CD4-positive, alpha-beta T cell treated with Interleukin-4 for 4 hours (primary cell): ENCODE measurements around the gene FAM83C.
"Not testable (repeated sequence)": the region's sequence is repeated elsewhere in the genome, so short reads cannot be mapped to it uniquely, and the experiment has no call there.

Experiments
- DNase-seq: peaks from one replicate; pipeline ENCODE4 v3.0.0-alpha.2; 2020

FAM83C gene

DNA sequence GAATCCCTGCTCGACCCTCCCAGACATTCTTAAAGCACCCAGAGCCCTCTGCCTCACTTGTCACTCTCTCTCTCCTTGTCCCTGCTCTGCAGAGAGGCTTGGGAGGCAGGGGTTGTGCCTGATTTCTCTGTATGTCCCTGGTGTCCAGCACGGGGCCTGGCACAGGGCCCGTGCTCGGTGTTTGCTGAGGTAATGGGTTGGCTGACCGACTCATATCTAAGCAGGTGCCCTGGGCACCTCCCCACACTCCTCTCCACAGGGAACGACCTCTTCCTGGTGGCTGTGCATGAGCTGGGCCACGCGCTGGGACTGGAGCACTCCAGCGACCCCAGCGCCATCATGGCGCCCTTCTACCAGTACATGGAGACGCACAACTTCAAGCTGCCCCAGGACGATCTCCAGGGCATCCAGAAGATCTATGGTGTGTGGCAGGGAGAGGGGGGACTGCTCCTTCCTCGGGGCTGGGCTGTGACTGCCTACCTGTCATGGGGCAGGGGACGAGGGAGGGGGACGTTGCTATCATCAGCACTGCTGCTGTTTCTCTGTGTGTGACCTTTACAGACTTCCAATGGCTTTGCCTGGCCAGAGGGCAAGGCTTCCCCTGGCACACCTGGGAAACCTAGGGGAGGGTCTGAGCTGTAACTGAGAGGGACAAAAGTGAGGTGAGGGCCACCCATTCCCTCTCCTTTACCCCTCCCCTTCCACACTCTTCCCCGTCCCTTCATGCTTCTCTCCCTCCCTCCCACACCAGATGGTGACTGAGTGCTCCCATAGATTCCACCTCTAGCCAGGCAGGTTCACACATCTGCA, 28.5 kb downstream of the FAM83C start:
- DNase-seq = no peak

DNA sequence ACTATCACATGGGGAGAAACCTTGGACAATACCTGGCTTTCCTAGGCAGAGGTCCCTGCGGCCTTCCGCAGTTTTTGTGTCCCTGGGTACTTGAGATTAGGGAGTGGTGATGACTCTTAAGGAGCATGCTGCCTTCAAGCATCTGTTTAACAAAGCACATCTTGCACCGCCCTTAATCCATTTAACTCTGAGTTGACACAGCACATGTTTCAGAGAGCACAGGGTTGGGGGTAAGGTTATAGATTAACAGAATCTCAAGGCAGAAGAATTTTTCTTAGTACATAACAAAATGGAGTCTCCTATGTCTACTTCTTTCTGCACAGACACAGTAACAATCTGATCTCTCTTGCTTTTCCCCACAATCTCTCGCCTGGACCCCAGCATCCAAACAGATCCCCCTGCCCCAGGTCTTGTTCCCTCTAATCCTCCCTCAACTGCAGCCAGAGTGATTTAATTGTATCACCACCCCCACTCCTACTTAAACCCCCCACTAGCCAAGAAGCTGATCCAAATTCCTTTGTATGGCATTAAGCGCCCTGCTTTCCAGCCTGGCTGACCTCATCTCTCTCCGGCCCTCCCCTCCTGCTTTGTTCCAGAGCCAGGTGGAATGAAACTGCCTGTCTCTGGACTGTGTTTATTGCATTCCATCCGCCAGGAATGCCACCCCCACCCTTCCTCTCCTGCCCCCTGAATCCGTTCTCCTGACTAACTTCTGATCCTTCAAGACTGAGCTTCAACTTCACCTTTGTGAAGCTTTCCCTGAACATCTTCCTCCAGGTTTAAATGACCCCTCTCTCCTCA, 29.3 kb downstream of the FAM83C start:
- DNase-seq = not testable (repeated sequence)

DNA sequence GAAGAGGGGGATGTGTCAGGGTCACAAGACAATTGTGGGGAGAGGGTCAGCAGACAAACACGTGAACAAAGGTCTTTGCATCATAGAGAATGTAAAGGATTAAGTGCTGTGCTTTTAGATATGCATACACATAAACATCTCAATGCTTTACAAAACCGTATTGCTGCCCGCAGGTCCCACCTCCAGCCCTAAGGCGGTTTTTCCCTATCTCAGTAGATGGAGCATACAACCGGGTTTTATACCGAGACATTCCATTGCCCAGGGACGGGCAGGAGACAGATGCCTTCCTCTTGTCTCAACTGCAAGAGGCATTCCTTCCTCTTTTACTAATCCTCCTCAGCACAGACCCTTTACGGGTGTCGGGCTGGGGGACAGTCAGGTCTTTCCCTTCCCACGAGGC, 29.9 kb downstream of the FAM83C start:
- DNase-seq = not testable (repeated sequence)

- DNase-seq = no peak
Measured at GRCh38 chr20:35260426-35260825, 31.8 kb downstream of the FAM83C start.

DNA sequence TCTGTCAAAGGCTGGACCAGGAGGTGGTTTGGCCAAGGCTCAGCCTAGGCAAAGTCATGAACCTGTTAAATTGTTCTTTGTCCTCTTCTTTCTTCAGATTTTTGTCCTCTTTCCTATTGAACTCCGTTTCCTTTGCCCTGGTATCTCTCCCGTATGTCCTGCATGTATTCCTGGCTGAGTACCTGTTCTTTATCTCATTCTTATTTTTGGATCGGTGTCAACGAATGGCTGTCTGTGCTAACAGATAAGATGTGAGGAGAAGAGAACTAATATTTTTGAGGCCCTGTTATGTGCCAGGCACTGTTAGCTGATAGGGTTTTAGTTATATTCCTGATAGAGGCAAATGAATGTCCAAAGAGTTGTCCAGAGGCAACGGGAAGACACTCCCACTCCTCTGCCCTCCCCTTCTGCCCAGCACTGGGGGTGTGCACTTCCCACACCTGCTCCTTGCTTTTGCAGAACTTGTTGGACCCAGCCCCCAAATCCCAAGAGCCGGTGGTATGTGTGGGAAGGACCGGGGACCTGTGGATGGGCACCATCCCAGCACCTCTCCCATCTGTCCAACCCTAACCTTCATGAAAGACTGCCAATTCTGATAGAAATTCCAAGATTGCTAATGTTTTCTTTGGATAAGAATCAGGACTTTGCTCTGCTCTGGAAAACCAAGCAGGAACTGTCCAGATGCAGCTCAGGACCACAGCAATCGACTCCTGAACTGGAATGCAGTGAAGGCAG, 34.9 kb downstream of the FAM83C start:
- no peak for DNase-seq

GRCh38 chr20:35254448-35254999, 37.7 kb downstream of the FAM83C start:
- no peak for DNase-seq

GRCh38 chr20:35253010-35253409, 39.2 kb downstream of the FAM83C start:
- DNase-seq = no peak

DNA sequence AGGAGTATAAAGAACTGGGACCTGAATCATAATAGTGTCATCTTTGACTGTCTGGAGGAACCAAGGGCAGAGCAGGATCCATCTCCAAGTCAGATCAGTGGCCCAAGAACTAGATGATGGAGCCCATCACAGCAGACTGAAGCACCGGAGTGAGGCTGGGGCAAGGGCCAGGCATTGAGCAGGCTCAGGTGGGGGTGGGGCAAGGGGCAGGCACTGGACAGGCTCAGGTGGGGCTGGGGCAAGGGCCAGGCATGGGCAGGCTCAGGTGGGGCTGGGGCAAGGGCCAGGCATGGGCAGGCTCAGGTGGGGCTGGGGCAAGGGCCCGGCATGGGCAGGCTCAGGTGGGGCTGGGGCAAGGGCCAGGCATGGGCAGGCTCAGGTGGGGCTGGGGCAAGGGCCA, 39.6 kb downstream of the FAM83C start:
- not testable (repeated sequence) for DNase-seq

GRCh38 chr20:35252037-35252461, 40.2 kb downstream of the FAM83C start:
- DNase-seq = peak; percentile 62

- no peak for DNase-seq
Measured at GRCh38 chr20:35251613-35251940, 40.6 kb downstream of the FAM83C start.

GRCh38 chr20:35248641-35249475, 43.4 kb downstream of the FAM83C start:
- no peak for DNase-seq

GRCh38 chr20:35246723-35247122, 45.5 kb downstream of the FAM83C start:
- DNase-seq = no peak

- no peak for DNase-seq
Measured at GRCh38 chr20:35243986-35244385, 48.2 kb downstream of the FAM83C start.

GRCh38 chr20:35243317-35243716, 48.9 kb downstream of the FAM83C start:
- no peak for DNase-seq

DNA sequence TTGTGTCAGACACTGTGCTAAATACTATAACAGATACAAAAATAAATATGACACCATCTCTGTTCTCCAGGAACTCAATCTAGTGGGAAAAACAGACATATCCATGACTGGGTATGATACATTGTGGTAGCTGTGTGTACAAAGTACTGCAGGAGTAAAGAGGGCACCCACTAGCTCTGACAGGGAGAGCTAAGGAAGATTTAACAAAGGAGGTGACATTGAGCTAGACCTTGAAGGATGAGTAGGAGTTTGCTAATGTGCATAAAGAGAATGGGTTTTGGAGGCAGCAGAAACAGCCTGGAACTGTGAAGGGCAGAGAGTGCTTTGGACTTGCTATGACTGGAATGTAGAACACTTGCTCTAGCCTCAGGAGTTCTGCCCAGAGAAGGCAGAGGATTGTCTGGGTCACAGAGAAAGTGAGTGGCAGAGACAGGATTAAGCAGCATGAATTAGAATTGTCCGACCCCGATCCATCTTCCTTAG, 51.4 kb downstream of the FAM83C start:
- DNase-seq = no peak

- no peak for DNase-seq
Measured at GRCh38 chr20:35240083-35240810, 52.0 kb downstream of the FAM83C start.

DNA sequence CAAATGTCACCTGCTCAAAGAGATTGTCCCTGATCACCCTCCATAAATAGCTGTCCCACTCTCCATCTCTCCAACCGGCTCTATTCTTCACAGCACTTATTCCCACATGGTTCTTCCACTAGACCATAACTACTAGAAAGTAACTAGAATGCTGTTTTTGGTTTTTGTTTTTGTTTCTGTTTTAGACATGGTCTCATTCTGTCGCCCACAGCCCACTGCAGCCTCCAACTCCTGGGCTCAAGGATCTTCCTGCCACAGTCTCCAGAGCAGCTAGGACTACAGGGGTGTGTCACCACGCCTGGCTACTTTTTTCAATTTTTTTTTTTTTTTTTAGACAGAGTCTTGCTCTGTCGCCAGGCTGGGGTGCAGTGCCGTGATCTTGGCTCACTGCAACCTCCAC, 53.5 kb downstream of the FAM83C start:
- no peak for DNase-seq

GRCh38 chr20:35238170-35238569, 54.1 kb downstream of the FAM83C start:
- DNase-seq = no peak

DNA sequence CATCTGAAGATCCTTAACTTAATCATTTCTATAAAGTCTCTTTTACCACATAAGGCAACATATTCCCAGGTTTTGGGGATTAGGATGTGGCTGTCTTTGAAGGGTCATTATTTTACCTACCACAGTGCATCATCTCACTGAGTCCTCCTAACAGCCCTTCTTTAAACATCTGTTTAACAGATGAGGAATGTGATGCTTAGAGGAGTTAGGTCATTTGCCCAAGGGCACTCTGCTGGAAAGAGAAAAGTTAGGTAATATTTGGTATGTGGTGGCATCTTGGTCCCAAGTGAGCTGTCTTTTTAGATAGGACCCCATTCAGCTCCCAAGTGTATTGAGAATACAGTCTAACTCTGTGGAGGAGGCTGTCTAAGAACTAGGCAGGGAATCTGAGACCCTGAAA, 54.7 kb downstream of the FAM83C start:
- DNase-seq = no peak

- DNase-seq = no peak
Measured at GRCh38 chr20:35235881-35236280, 56.3 kb downstream of the FAM83C start.
